ENCODE results near the gene CWH43. TPM values are rescaled to one million over a fixed set of nuclear protein-coding genes. Genes with fewer than 3 reads are reported as not detected.
"Not testable (repeated sequence)": the region's sequence is repeated elsewhere in the genome, so short reads cannot be mapped to it uniquely, and the experiment has no call there.

Gene CWH43
- total RNA-seq, 8 experiments from 2014 or later, result 0.62 TPM; not detected in 7

DNA sequence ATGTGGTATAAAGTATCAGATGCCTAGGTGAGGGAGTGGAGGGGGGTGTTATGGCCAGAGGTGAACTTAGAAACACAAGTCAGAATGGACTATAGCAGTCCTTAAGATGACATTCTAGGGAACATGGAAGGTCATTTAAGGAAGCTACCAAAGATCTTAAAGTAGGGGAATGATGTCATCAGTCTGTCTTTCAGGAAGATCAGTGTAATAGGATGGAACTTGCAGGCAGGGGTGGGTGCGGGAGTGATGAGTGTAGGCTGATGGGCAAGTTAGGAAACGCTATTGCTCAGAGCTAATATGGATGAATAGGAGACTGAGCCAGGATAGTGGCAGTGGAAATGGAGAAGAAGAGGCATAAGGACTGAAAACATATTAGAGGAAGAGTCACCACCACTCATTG lies 27.5 kb upstream of the CWH43 start:
- in situ Hi-C loops (cut with MboI; ENCODE audit: low pct_unique_long_range_greater_than_20kb in 2 of 9, low sequenced_read_pairs in 9 of 9, unreplicated experiment in 9 of 9), result loop anchor here in 7 of 9 experiments (10.0 to 25.0 kb wide), 4 partner anchors 96 to 396 kb away; no protein-coding TSS in a partner anchor
- WGBS, 10 experiments, result 63 to 100% (median 83%) methylated on average over 2 of the region's 2 CpGs; no CpG with 5 or more reads in 3 of the 10 experiments
- ATAC-seq (replicated peaks in 6 of 8), result no peak
- Histone ChIP-seq H3K4me1 (replicated peaks in 1 of 2) (no peaks in the 10 kb centered on the region), H3K27ac (no peak overlapping the region), H3K4me3 (no peak overlapping the region)

DNA sequence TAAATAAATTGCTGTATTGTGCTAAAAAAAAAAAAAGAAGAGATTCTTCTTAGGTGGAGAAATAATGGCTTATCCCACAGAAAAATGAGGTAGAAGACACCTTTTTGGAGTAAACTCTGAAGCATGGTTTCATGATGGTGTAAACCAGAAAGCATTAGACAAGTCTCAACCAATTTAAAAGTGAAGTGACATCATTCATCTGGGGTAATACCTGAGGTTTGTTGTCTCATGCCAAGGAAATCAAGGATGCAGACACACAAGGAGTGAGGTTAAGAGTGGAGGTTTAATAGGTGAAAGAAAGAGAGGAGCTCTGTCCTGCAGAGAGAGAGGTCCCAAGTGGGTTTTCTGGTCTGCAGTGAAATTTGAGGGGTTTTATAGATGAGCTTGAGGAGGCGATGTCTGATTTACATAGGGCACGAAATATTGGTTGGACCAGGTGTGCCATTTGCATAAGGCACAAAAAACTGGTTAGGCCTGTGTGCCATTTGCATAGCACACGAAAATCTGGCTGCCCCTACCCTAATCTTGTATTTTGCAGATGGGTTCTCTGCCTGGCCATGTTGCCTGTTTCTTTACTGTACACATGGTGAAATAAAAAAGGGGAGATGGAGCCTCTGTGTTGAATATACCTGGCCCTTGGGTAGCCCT lies 25.0 kb upstream of the CWH43 start:
- H3K4me1 ChIP-seq (replicated peaks in 1 of 2), result no peaks in the 10 kb centered on the region
- no peak overlapping the region for H3K4me3 ChIP-seq
- ATAC-seq (replicated peaks in 6 of 8), result no peak
- in situ Hi-C loops (cut with MboI; ENCODE audit: low pct_unique_long_range_greater_than_20kb in 2 of 9, low sequenced_read_pairs in 9 of 9, unreplicated experiment in 9 of 9), result loop anchor here in 8 of 9 experiments (10.0 to 25.0 kb wide), 4 partner anchors 99 to 399 kb away; no protein-coding TSS in a partner anchor
- 25 to 80% (median 71%) methylated on average over 1 to 3 of the region's 3 CpGs; no CpG with 5 or more reads in 1 of the 10 experiments for WGBS, 10 experiments
- no peak overlapping the region for H3K27ac ChIP-seq

DNA sequence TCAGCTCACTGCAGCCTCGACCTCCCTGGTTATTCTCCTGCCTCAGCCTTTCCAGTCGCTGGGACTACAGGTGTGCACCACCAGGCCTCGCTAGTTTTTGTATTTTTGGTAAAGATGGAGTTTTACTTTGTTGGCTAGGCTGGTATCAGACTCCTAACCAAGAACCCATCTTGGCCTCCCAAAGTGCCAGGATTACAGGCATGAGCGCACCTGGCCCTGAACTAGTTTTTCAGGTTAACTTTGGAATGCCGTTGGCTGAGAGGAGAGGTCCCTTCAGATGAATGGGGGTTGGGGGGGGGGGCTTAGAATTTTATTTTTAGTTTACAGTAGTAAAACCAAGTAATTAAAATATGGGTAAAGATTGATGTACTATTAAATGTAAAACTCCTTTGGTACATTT lies 23.4 kb upstream of the CWH43 start:
- 58 to 100% (median 80%) methylated on average over 1 to 4 of the region's 5 CpGs; no CpG with 5 or more reads in 3 of the 10 experiments for WGBS, 10 experiments
- no peak for ATAC-seq (replicated peaks in 6 of 8)
- no peaks in the 10 kb centered on the region for H3K4me1 ChIP-seq (replicated peaks in 1 of 2)
- in situ Hi-C loops (cut with MboI; ENCODE audit: low pct_unique_long_range_greater_than_20kb in 2 of 9, low sequenced_read_pairs in 9 of 9, unreplicated experiment in 9 of 9), result loop anchor here in 8 of 9 experiments (10.0 to 25.0 kb wide), 4 partner anchors 100 to 400 kb away; no protein-coding TSS in a partner anchor
- no peak overlapping the region for H3K4me3 ChIP-seq
- H3K27ac ChIP-seq, result no peak overlapping the region

- in situ Hi-C loops (cut with MboI; ENCODE audit: low pct_unique_long_range_greater_than_20kb in 2 of 9, low sequenced_read_pairs in 9 of 9, unreplicated experiment in 9 of 9), result loop anchor here in 8 of 9 experiments (10.0 to 25.0 kb wide), 4 partner anchors 101 to 401 kb away; no protein-coding TSS in a partner anchor
- Histone ChIP-seq H3K4me1 (replicated peaks in 1 of 2) (peaks cover 0 to 3% of the 10 kb centered on the region in 2 donors), H3K4me3 (no peak overlapping the region), H3K27ac (no peak overlapping the region)
- 0 to 100% (median 18%) methylated on average over 1 to 5 of the region's 5 CpGs for WGBS, 10 experiments
- peak; percentile 45 to 90 (median 62) for ATAC-seq (replicated peaks in 6 of 8)
Observed at GRCh38 chr4:48963042-48963679, 22.9 kb upstream of the CWH43 start.

- H3K4me3 ChIP-seq, result no peak overlapping the region
- H3K4me1 ChIP-seq (replicated peaks in 1 of 2), result peaks cover 0 to 3% of the 10 kb centered on the region in 2 donors
- no peak for ATAC-seq (replicated peaks in 6 of 8)
- in situ Hi-C loops (cut with MboI; ENCODE audit: low pct_unique_long_range_greater_than_20kb in 2 of 9, low sequenced_read_pairs in 9 of 9, unreplicated experiment in 9 of 9), result loop anchor here in 8 of 9 experiments (10.0 to 25.0 kb wide), 4 partner anchors 105 to 405 kb away; no protein-coding TSS in a partner anchor
- no peak overlapping the region for H3K27ac ChIP-seq
Observed at GRCh38 chr4:48967101-48967500, 19.0 kb upstream of the CWH43 start.

DNA sequence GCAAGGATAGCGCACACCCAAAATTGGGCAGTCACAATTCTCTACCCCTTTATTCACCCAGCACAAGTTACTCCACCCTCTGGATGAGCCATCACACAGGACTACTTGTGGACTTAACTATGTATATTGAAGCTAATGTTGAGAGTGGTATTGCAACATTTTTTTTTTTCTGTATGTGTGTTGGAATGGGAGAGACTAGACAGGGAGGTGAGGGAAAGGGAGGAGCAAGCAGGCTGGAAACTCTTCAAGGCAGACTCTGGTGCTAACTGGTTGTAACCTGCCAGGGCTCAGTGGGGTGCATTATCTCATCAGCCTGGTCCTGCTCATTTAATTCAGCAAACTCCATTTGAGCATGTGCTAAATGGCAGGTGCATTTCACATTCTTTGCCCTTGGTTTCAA lies 18.4 kb upstream of the CWH43 start:
- ATAC-seq (replicated peaks in 6 of 8), result peak; percentile 16 to 92 (median 87)
- peaks cover 0 to 3% of the 10 kb centered on the region in 2 donors for H3K4me1 ChIP-seq (replicated peaks in 1 of 2)
- in situ Hi-C loops (cut with MboI; ENCODE audit: low pct_unique_long_range_greater_than_20kb in 2 of 9, low sequenced_read_pairs in 9 of 9, unreplicated experiment in 9 of 9), result loop anchor here in 8 of 9 experiments (10.0 to 25.0 kb wide), 4 partner anchors 105 to 405 kb away; no protein-coding TSS in a partner anchor
- no peak overlapping the region for H3K4me3 ChIP-seq
- WGBS, 10 experiments, result 100% methylated on average over 1 of the region's 1 CpG; no CpG with 5 or more reads in 7 of the 10 experiments
- no peak overlapping the region for H3K27ac ChIP-seq

GRCh38 chr4:48968814-48969213 lies 17.3 kb upstream of the CWH43 start:
- H3K27ac ChIP-seq, result no peak overlapping the region
- in situ Hi-C loops (cut with MboI; ENCODE audit: low pct_unique_long_range_greater_than_20kb in 2 of 9, low sequenced_read_pairs in 9 of 9, unreplicated experiment in 9 of 9), result loop anchor here in 8 of 9 experiments (10.0 to 25.0 kb wide), 4 partner anchors 107 to 407 kb away; no protein-coding TSS in a partner anchor
- H3K4me3 ChIP-seq, result no peak overlapping the region
- 0 to 100% (median 77%) methylated on average over 1 to 3 of the region's 4 CpGs; no CpG with 5 or more reads in 1 of the 10 experiments for WGBS, 10 experiments
- peaks cover 0 to 3% of the 10 kb centered on the region in 2 donors for H3K4me1 ChIP-seq (replicated peaks in 1 of 2)
- ATAC-seq (replicated peaks in 6 of 8), result peak in 2 of 8 experiments; percentile 13 to 39

GRCh38 chr4:48970471-48970921 lies 15.6 kb upstream of the CWH43 start:
- in situ Hi-C loops (cut with MboI; ENCODE audit: low pct_unique_long_range_greater_than_20kb in 2 of 9, low sequenced_read_pairs in 9 of 9, unreplicated experiment in 9 of 9), result loop anchor here in 7 of 9 experiments (25.0 kb wide), 3 partner anchors 108 to 408 kb away; no protein-coding TSS in a partner anchor
- WGBS, 10 experiments, result 0 to 83% (median 41%) methylated on average over 1 to 3 of the region's 3 CpGs; no CpG with 5 or more reads in 2 of the 10 experiments
- no peak overlapping the region for H3K27ac ChIP-seq
- no peak overlapping the region for H3K4me3 ChIP-seq
- ATAC-seq (replicated peaks in 6 of 8), result peak in 4 of 8 experiments; percentile 23 to 36 (median 33)
- peaks cover 0 to 3% of the 10 kb centered on the region in 2 donors for H3K4me1 ChIP-seq (replicated peaks in 1 of 2)

- in situ Hi-C loops (cut with MboI; ENCODE audit: low pct_unique_long_range_greater_than_20kb in 2 of 9, low sequenced_read_pairs in 9 of 9, unreplicated experiment in 9 of 9), result loop anchor here in 7 of 9 experiments (25.0 kb wide), 3 partner anchors 113 to 413 kb away; no protein-coding TSS in a partner anchor
- Histone ChIP-seq H3K4me3 (no peak overlapping the region), H3K4me1 (replicated peaks in 1 of 2) (no peaks in the 10 kb centered on the region), H3K27ac (no peak overlapping the region)
- WGBS, 10 experiments, result 40 to 100% (median 50%) methylated on average over 1 to 2 of the region's 2 CpGs; no CpG with 5 or more reads in 5 of the 10 experiments
- no peak for ATAC-seq (replicated peaks in 6 of 8)
Observed at GRCh38 chr4:48974979-48975640, 11.0 kb upstream of the CWH43 start.

- H3K4me3 ChIP-seq, result no peak overlapping the region
- in situ Hi-C loops (cut with MboI; ENCODE audit: low pct_unique_long_range_greater_than_20kb in 2 of 9, low sequenced_read_pairs in 9 of 9, unreplicated experiment in 9 of 9), result no loop called here
- H3K4me1 ChIP-seq (replicated peaks in 1 of 2), result no peaks in the 10 kb centered on the region
- WGBS, 10 experiments, result 42 to 100% (median 72%) methylated on average over 1 to 4 of the region's 4 CpGs; no CpG with 5 or more reads in 2 of the 10 experiments
- ATAC-seq (replicated peaks in 6 of 8), result no peak
- H3K27ac ChIP-seq, result no peak overlapping the region
Observed at GRCh38 chr4:48976041-48976440, 10.0 kb upstream of the CWH43 start.

- H3K4me1 ChIP-seq (replicated peaks in 1 of 2), result no peaks in the 10 kb centered on the region
- peak in 4 of 8 experiments; percentile 60 to 94 (median 84) for ATAC-seq (replicated peaks in 6 of 8)
- H3K27ac ChIP-seq, result no peak overlapping the region
- WGBS, 10 experiments, result 6 to 86% (median 62%) methylated on average over 3 to 6 of the region's 6 CpGs
- H3K4me3 ChIP-seq, result no peak overlapping the region
- in situ Hi-C loops (cut with MboI; ENCODE audit: low pct_unique_long_range_greater_than_20kb in 2 of 9, low sequenced_read_pairs in 9 of 9, unreplicated experiment in 9 of 9), result no loop called here
Observed at GRCh38 chr4:48979914-48980579, 6.0 kb upstream of the CWH43 start.

DNA sequence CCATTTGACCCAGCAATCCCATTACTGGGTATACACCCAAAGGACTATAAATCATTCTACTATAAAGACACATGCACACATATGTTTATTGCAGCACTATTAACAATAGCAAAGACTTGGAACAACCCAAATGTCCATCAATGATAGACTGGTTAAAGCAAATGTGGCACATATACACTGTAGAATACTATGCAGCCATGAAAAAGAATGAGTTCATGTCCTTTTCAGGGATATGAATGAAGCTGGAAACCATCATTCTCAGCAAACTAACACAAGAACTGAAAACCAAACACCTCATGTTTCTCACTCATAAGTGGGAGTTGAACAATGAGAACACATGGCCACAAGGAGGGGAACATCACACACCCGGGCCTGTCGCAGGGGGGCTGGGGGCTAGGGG lies 2.1 kb upstream of the CWH43 start:
- ATAC-seq (replicated peaks in 6 of 8); in situ Hi-C loops (cut with MboI; ENCODE audit: low pct_unique_long_range_greater_than_20kb in 2 of 9, low sequenced_read_pairs in 9 of 9, unreplicated experiment in 9 of 9); H3K27ac ChIP-seq; H3K4me3 ChIP-seq; H3K4me1 ChIP-seq (replicated peaks in 1 of 2): not testable (repeated sequence)
- 80 to 100% methylated on average over 1 of the region's 2 CpGs; no CpG with 5 or more reads in 8 of the 10 experiments for WGBS, 10 experiments

Data from motor neuron (in vitro differentiated cells).